Measurements from ENCODE around the gene SLC5A1.

Gene SLC5A1

GRCh38 chr22:32042924-32043323, at the start of gene SLC5A1:
TSS of gene SLC5A1 (plus strand) at chr22:32043261. CDS start at chr22:32043282, 21 bp downstream.
- H3K27me3 ChIP-seq (replicated peaks; ENCODE audit: insufficient read depth, low read length) = no peaks in the 10 kb centered on the region
- H3K9me3 ChIP-seq (replicated peaks; ENCODE audit: insufficient read depth, low read length) = no peaks in the 10 kb centered on the region
- H3K9ac ChIP-seq (ENCODE audit: low read length) = no peak within 1 kb of the TSS
- peaks cover 41% of the 10 kb centered on the region for H3K4me1 ChIP-seq (ENCODE audit: low read length)
- peaks cover 6% of the 10 kb centered on the region; the same call in 1 of the 2 replicates for H3F3A ChIP-seq (ENCODE audit: insufficient read depth, low read length)
- H3K4me2 ChIP-seq (ENCODE audit: low read depth, low read length) = no peak within 1 kb of the TSS
- no peaks in the 10 kb centered on the region for H4K20me1 ChIP-seq (ENCODE audit: insufficient read depth, low read length)
- no peak for DNase-seq
- H3K79me2 ChIP-seq (ENCODE audit: low read length) = no peaks in the 10 kb centered on the region
- H3K9me2 ChIP-seq (replicated peaks; ENCODE audit: insufficient read depth, low read length) = no peaks in the 10 kb centered on the region
- H3K36me3 ChIP-seq (replicated peaks; ENCODE audit: insufficient read depth, low read length) = no peaks in the 10 kb centered on the region
- no peak within 1 kb of the TSS for H3K4me3 ChIP-seq (ENCODE audit: low read length)
- TF ChIP-seq CTCF (IDR thresholded peaks at IDR 0.05; ENCODE audit: low read length) (no peak), EZH2 (optimal IDR thresholded peaks at IDR 0.05; ENCODE audit: low read depth, low read length) (no peak), EZH2phosphoT487 (IDR thresholded peaks at IDR 0.05; ENCODE audit: low read length) (no peak)
- no peak within 1 kb of the TSS for H3K27ac ChIP-seq (ENCODE audit: low read length)
- H2AFZ ChIP-seq (ENCODE audit: low read length) = no peak within 1 kb of the TSS

GRCh38 chr22:31995046-31995445, 48.0 kb upstream of the SLC5A1 start:
- no peak overlapping the region for H3K4me2 ChIP-seq (ENCODE audit: low read depth, low read length)
- TF ChIP-seq EZH2 (optimal IDR thresholded peaks at IDR 0.05; ENCODE audit: low read depth, low read length) = no peak
- TF ChIP-seq EZH2phosphoT487 (IDR thresholded peaks at IDR 0.05; ENCODE audit: low read length) = no peak
- no peak for TF ChIP-seq CTCF (IDR thresholded peaks at IDR 0.05; ENCODE audit: low read length)

GRCh38 chr22:31995807-31996206, 47.3 kb upstream of the SLC5A1 start:
- Histone ChIP-seq H4K20me1 (ENCODE audit: insufficient read depth, low read length) (no peaks in the 10 kb centered on the region), H2AFZ (ENCODE audit: low read length) (no peak overlapping the region), H3K27me3 (replicated peaks; ENCODE audit: insufficient read depth, low read length) (no peaks in the 10 kb centered on the region), H3K27ac (ENCODE audit: low read length) (no peak overlapping the region), H3K36me3 (replicated peaks; ENCODE audit: insufficient read depth, low read length) (no peaks in the 10 kb centered on the region), H3K9ac (ENCODE audit: low read length) (no peak overlapping the region), H3K4me3 (ENCODE audit: low read length) (no peak overlapping the region), H3K9me2 (replicated peaks; ENCODE audit: insufficient read depth, low read length) (no peaks in the 10 kb centered on the region), H3K79me2 (ENCODE audit: low read length) (no peaks in the 10 kb centered on the region), H3K4me1 (ENCODE audit: low read length) (no peaks in the 10 kb centered on the region), H3K4me2 (ENCODE audit: low read depth, low read length) (no peak overlapping the region), H3K9me3 (replicated peaks; ENCODE audit: insufficient read depth, low read length) (no peaks in the 10 kb centered on the region), H3F3A (ENCODE audit: insufficient read depth, low read length) (no peaks in the 10 kb centered on the region)
- no peak for TF ChIP-seq CTCF (IDR thresholded peaks at IDR 0.05; ENCODE audit: low read length)
- TF ChIP-seq EZH2phosphoT487 (IDR thresholded peaks at IDR 0.05; ENCODE audit: low read length) = no peak
- no peak for TF ChIP-seq EZH2 (optimal IDR thresholded peaks at IDR 0.05; ENCODE audit: low read depth, low read length)
- no peak for DNase-seq

More at GRCh38 chr22:31995046-31995445, 48.0 kb upstream of the SLC5A1 start:
- Histone ChIP-seq H3K4me3 (ENCODE audit: low read length) (no peak overlapping the region), H3K27ac (ENCODE audit: low read length) (no peak overlapping the region), H3K9me2 (replicated peaks; ENCODE audit: insufficient read depth, low read length) (no peaks in the 10 kb centered on the region), H3K36me3 (replicated peaks; ENCODE audit: insufficient read depth, low read length) (no peaks in the 10 kb centered on the region), H3K9me3 (replicated peaks; ENCODE audit: insufficient read depth, low read length) (no peaks in the 10 kb centered on the region), H3K9ac (ENCODE audit: low read length) (no peak overlapping the region), H3F3A (ENCODE audit: insufficient read depth, low read length) (no peaks in the 10 kb centered on the region), H2AFZ (ENCODE audit: low read length) (no peak overlapping the region), H3K27me3 (replicated peaks; ENCODE audit: insufficient read depth, low read length) (no peaks in the 10 kb centered on the region), H3K4me1 (ENCODE audit: low read length) (no peaks in the 10 kb centered on the region), H3K79me2 (ENCODE audit: low read length) (no peaks in the 10 kb centered on the region), H4K20me1 (ENCODE audit: insufficient read depth, low read length) (no peaks in the 10 kb centered on the region)
- DNase-seq = no peak

Measured in MM.1S (cell line).